GM21526 (cell line): Measurements from ENCODE around the gene SFXN2.
"Not testable (repeated sequence)": the region's sequence is repeated elsewhere in the genome, so short reads cannot be mapped to it uniquely, and the experiment has no call there.

Experiments used
- ATAC-seq: cut with Tn5 transposase; IDR thresholded peaks from one replicate; pipeline ENCODE4 v1.9.1; 2021; ENCODE audit warnings: moderate library complexity; ENCODE audit not compliant: unreplicated experiment, low FRiP score

The SFXN2 gene

GRCh38 chr10:102679596-102679995, 34.8 kb upstream of the SFXN2 start:
- ATAC-seq, result no peak

GRCh38 chr10:102681696-102682095, 32.7 kb upstream of the SFXN2 start:
- no peak for ATAC-seq

GRCh38 chr10:102682416-102682815, 32.0 kb upstream of the SFXN2 start:
- ATAC-seq, result no peak

- ATAC-seq, result no peak
Measured at GRCh38 chr10:102682981-102683380, 31.5 kb upstream of the SFXN2 start.

- ATAC-seq, result no peak
Measured at GRCh38 chr10:102683736-102684135, 30.7 kb upstream of the SFXN2 start.

- no peak for ATAC-seq
Measured at GRCh38 chr10:102691285-102692066, 23.0 kb upstream of the SFXN2 start.

GRCh38 chr10:102695401-102695800, 19.0 kb upstream of the SFXN2 start:
- not testable (repeated sequence) for ATAC-seq

GRCh38 chr10:102696736-102697135, 17.7 kb upstream of the SFXN2 start:
- no peak for ATAC-seq

- ATAC-seq, result no peak
Measured at GRCh38 chr10:102698894-102699293, 15.5 kb upstream of the SFXN2 start.

- no peak for ATAC-seq
Measured at GRCh38 chr10:102701272-102701671, 13.2 kb upstream of the SFXN2 start.

- no peak for ATAC-seq
Measured at GRCh38 chr10:102701796-102702195, 12.6 kb upstream of the SFXN2 start.

GRCh38 chr10:102702742-102703141, 11.7 kb upstream of the SFXN2 start:
- no peak for ATAC-seq

- ATAC-seq, result no peak
Measured at GRCh38 chr10:102704915-102705314, 9.5 kb upstream of the SFXN2 start.

- ATAC-seq, result no peak
Measured at GRCh38 chr10:102705531-102705930, 8.9 kb upstream of the SFXN2 start.

GRCh38 chr10:102710609-102711008, 3.8 kb upstream of the SFXN2 start:
- ATAC-seq, result no peak

- no peak for ATAC-seq
Measured at GRCh38 chr10:102712089-102712488, 2.3 kb upstream of the SFXN2 start.

GRCh38 chr10:102712843-102713538, 1.4 kb upstream of the SFXN2 start:
- ATAC-seq, result no peak

GRCh38 chr10:102713539-102713813, 960 bp upstream of the SFXN2 start:
- peak; percentile 30 for ATAC-seq

GRCh38 chr10:102713814-102714620, 419 bp upstream of the SFXN2 start, which contains the start of gene ARL3:
Gene ARL3 (minus strand): TSS chr10:102714397. CDS start chr10:102714275, 122 bp downstream.
- ATAC-seq, result peak; percentile 68

GRCh38 chr10:102715880-102716279, 1.4 kb downstream of the SFXN2 start:
- ATAC-seq, result no peak

- not testable (repeated sequence) for ATAC-seq
Measured at GRCh38 chr10:102716900-102717565, 2.6 kb downstream of the SFXN2 start.
